HUES48 (cell line): Measurements from ENCODE around the gene DBF4B.

Source experiments
- H3K27ac ChIP-seq: one replicate; pipeline ENCODE4 v1.7.0; 2013; ENCODE audit warnings: low read depth, low read length, inconsistent platforms
- H3K27me3 ChIP-seq: 2 replicates; pipeline ENCODE4 v1.6.1; 2013; ENCODE audit warnings: mild to moderate bottlenecking, low read length; ENCODE audit not compliant: control insufficient read depth, insufficient read depth
- H3K36me3 ChIP-seq: 2 replicates; pipeline ENCODE4 v1.6.1; 2013; ENCODE audit warnings: low read length; ENCODE audit not compliant: control insufficient read depth, insufficient read depth
- H3K4me1 ChIP-seq: 2 replicates; pipeline ENCODE4 v1.6.1; 2013; ENCODE audit warnings: mild to moderate bottlenecking, low read length; ENCODE audit not compliant: control insufficient read depth, insufficient read depth
- H3K4me3 ChIP-seq: 2 replicates; pipeline ENCODE4 v1.5.1; 2013; ENCODE audit warnings: mild to moderate bottlenecking, low read depth, low read length
- H3K9ac ChIP-seq: 2 replicates; pipeline ENCODE4 v1.6.1; 2013; ENCODE audit warnings: mild to moderate bottlenecking, low read depth, low read length, moderate library complexity
- H3K9me3 ChIP-seq: 2 replicates; pipeline ENCODE4 v1.6.1; 2013; ENCODE audit warnings: low read length; ENCODE audit not compliant: control insufficient read depth, insufficient read depth

Gene DBF4B

GRCh38 chr17:44792276-44792675 lies 83.8 kb downstream of the DBF4B start:
- no peak overlapping the region for H3K27ac ChIP-seq
- H3K9me3 ChIP-seq, result no peaks in the 10 kb centered on the region
- H3K36me3 ChIP-seq, result peaks cover 4% of the 10 kb centered on the region; the same call in 1 of the 2 replicates
- no peak overlapping the region for H3K9ac ChIP-seq
- no peak overlapping the region for H3K4me3 ChIP-seq
- H3K27me3 ChIP-seq, result no peaks in the 10 kb centered on the region
- peaks cover 6% of the 10 kb centered on the region; the same call in 1 of the 2 replicates for H3K4me1 ChIP-seq

DNA sequence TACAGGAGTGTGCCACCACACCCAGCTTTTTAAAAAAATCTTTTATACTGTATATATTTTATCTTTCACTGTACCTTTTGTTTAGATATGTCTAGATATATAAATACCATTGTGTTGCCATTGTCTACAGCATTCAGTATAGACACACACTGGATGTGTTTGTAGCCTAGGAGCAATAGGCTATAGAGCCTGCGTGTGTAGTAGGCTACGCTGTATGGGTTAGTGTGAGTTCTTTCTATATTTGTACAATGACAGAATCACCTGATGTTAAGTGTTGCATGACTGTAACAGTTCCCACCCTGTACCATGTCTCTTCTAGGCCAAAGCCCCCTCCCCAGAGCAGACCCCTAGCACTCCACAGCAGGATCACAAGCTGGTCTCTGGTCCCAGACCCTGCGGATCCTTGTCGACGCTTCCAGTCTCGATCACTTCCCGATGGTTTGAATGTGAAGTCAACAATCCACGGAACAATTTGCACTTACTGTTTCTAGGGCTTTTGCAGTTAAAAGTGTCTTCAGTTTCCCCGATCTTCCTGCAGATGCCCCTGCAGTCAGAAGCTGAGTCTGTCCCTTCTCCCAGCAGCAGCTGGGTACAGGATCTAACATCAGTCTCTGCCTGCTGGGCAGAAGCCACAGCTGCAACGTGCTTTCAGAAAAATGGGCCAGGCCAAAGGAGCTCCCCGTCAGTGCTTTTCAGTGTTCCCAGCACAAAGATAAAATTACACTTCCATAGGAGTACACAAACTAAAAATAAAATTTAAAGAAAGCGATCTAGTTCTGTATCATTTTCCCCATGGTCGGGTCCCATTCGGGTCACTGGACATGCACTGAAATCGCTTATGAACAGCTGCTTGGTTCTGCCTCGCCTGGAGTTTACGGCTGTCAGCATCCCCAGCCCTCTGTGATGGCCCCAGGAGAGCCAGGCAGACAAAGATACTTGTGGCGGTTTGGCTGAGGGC lies 85.7 kb downstream of the DBF4B start:
- peaks cover 9% of the 10 kb centered on the region for H3K4me1 ChIP-seq
- no peaks in the 10 kb centered on the region for H3K9me3 ChIP-seq
- no peaks in the 10 kb centered on the region for H3K27me3 ChIP-seq
- peak overlapping the region; percentile 77 for H3K27ac ChIP-seq
- H3K4me3 ChIP-seq, result no peak overlapping the region
- H3K9ac ChIP-seq, result no peak overlapping the region
- peaks cover 19% of the 10 kb centered on the region; the same call in 1 of the 2 replicates for H3K36me3 ChIP-seq

GRCh38 chr17:44794851-44795413 lies 86.5 kb downstream of the DBF4B start:
- Histone ChIP-seq H3K9me3 (no peaks in the 10 kb centered on the region), H3K9ac (no peak overlapping the region), H3K4me1 (peaks cover 9% of the 10 kb centered on the region), H3K36me3 (peaks cover 25% of the 10 kb centered on the region; the same call in 1 of the 2 replicates), H3K27ac (peak overlapping the region; percentile 77), H3K27me3 (no peaks in the 10 kb centered on the region), H3K4me3 (no peak overlapping the region)

GRCh38 chr17:44795421-44795820 lies 87.0 kb downstream of the DBF4B start:
- no peaks in the 10 kb centered on the region for H3K9me3 ChIP-seq
- H3K9ac ChIP-seq, result no peak overlapping the region
- H3K4me3 ChIP-seq, result no peak overlapping the region
- peaks cover 27% of the 10 kb centered on the region for H3K36me3 ChIP-seq
- peak overlapping the region; percentile 77 for H3K27ac ChIP-seq
- H3K27me3 ChIP-seq, result no peaks in the 10 kb centered on the region
- peaks cover 9% of the 10 kb centered on the region for H3K4me1 ChIP-seq

GRCh38 chr17:44795928-44796327 lies 87.5 kb downstream of the DBF4B start:
- H3K4me1 ChIP-seq, result peaks cover 9% of the 10 kb centered on the region
- H3K27me3 ChIP-seq, result no peaks in the 10 kb centered on the region
- no peaks in the 10 kb centered on the region for H3K9me3 ChIP-seq
- peaks cover 31% of the 10 kb centered on the region for H3K36me3 ChIP-seq
- no peak overlapping the region for H3K4me3 ChIP-seq
- peak overlapping the region; percentile 77 for H3K27ac ChIP-seq
- no peak overlapping the region for H3K9ac ChIP-seq

DNA sequence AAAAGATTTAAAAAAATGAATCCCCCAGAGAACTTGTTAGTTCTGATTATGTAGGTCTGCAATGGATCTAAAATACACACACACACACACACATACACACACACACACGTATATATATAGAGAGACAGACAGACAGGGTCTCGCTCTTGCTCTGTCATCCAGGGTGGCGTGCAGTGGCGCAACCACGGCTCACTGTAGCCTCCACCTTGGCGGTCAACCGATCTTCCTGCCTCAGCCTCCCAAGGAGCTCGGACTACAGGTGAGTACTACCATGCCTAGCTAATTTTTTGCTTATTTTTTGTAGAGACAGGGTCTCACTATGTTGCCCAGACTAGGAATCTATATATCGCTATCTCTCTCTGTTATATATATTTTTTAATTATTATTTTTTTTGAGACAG lies 88.3 kb downstream of the DBF4B start:
- Histone ChIP-seq H3K4me1 (peaks cover 9% of the 10 kb centered on the region), H3K9me3 (no peaks in the 10 kb centered on the region)

GRCh38 chr17:44797802-44798201 lies 89.3 kb downstream of the DBF4B start:
- Histone ChIP-seq H3K9ac (no peak overlapping the region), H3K4me1 (peaks cover 9% of the 10 kb centered on the region), H3K36me3 (peaks cover 48% of the 10 kb centered on the region), H3K27me3 (no peaks in the 10 kb centered on the region), H3K4me3 (no peak overlapping the region), H3K9me3 (no peaks in the 10 kb centered on the region), H3K27ac (no peak overlapping the region)

More for the DNA sequence above, 88.3 kb downstream of the DBF4B start:
- Histone ChIP-seq H3K9ac (no peak overlapping the region), H3K27me3 (no peaks in the 10 kb centered on the region), H3K36me3 (peaks cover 37% of the 10 kb centered on the region), H3K27ac (no peak overlapping the region), H3K4me3 (no peak overlapping the region)

- Histone ChIP-seq H3K36me3 (peaks cover 53% of the 10 kb centered on the region), H3K9ac (no peak overlapping the region), H3K4me3 (no peak overlapping the region), H3K4me1 (peaks cover 9% of the 10 kb centered on the region), H3K9me3 (no peaks in the 10 kb centered on the region), H3K27ac (no peak overlapping the region), H3K27me3 (no peaks in the 10 kb centered on the region)
These were observed 89.9 kb downstream of the DBF4B start for GRCh38 chr17:44798356-44798755.
